GM12891 (cell line): Measurements from ENCODE around the gene CLIC1.

Experiments
- POLR2A ChIP-seq: IDR thresholded peaks from 2 replicates; pipeline ENCODE4 v1.6.1; 2011; ENCODE audit warnings: low read depth, low read length, control low read depth
- POLR2AphosphoS5 ChIP-seq: IDR thresholded peaks from 2 replicates; pipeline ENCODE4 v1.6.1; 2011; ENCODE audit warnings: low read depth, low read length, control low read depth
- TAF1 ChIP-seq: IDR thresholded peaks from 2 replicates; pipeline ENCODE4 v1.6.1; 2011; ENCODE audit warnings: low read depth, low read length, control low read depth

DNA sequence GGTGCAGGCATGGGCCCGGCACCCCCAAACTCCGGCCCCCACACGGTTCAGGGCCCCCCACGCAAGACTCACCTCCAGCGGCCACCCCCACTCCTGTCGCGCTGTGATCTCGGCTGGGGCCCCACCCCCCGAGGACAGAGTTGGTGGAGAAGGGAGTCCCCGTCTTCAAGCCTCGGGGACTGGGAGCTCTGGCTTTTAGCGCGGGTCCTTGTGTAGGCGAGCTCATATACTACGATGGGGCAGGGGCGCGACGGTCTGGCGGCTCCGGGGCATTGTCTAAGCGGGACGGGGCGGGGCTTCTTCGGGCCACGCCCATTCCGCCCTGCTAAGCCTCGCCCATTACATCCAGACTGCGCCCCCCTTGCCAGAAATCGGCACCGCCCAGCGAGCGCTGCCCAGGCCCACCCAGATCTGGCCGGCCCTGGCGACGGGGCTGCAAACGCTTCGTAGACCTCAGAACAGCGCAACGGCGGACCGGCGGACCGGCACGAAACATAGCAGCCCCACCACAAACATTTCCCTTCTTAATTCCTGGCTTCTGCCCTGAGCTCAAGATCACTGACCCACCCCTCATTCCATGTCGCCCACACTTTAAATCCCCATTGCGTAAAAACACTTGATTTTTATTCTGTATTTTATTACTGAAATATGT lies 6.2 kb downstream of the CLIC1 start:
- TF ChIP-seq POLR2A = no peak
- TF ChIP-seq TAF1 = no peak
- TF ChIP-seq POLR2AphosphoS5 = peak; percentile 65; the same call in 1 of the 2 replicates
